Measurements from ENCODE around the gene CKAP4.

GRCh38 chr12:106251631-106252455 lies 4.0 kb upstream of the CKAP4 start:
- TF ChIP-seq CTCF (conservative IDR thresholded peaks at IDR 0.05) (no peak), ZFX (IDR thresholded peaks at IDR 0.05) (no peak)

Measured in C4-2B (cell line).